HT-29 (cell line): ENCODE measurements around the gene DCLK2. TPM values are rescaled to one million over a fixed set of nuclear protein-coding genes. Genes with fewer than 3 reads are reported as not detected.

Experiments
- DNase-seq: peaks from one replicate; pipeline ENCODE4 v3.0.0-alpha.2; 2015; ENCODE audit warnings: low spot score
- total RNA-seq: library from RNA; depleted of rRNA; stranded (reverse); fragments of >200 nt; shearing (Covaris generic); gene quantifications from 2 replicates; pipeline ENCODE4 v1.2.3, GENCODE V29; 2014

Gene DCLK2
- total RNA-seq, 1 experiment from 2014 or later: not detected

DNA sequence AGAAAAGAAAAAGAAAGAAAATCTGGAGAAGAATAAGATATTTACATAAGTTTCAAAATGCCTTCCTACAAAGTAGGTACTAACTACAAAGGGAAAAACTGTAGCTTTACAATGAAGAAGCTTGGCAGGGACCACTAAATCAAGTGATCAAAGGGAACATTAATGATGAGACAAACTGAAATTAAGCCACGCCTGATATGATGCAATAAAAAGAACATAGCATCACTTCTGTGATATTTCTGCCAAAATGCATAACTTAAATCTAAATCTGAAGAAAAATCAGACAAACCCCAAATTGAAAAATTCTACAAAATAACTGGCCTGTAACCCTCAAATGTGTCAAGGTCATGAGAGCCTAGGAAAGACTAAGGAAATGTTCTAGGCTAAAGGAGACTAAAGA, 8.9 kb upstream of the DCLK2 start:
- DNase-seq: no peak

DNA sequence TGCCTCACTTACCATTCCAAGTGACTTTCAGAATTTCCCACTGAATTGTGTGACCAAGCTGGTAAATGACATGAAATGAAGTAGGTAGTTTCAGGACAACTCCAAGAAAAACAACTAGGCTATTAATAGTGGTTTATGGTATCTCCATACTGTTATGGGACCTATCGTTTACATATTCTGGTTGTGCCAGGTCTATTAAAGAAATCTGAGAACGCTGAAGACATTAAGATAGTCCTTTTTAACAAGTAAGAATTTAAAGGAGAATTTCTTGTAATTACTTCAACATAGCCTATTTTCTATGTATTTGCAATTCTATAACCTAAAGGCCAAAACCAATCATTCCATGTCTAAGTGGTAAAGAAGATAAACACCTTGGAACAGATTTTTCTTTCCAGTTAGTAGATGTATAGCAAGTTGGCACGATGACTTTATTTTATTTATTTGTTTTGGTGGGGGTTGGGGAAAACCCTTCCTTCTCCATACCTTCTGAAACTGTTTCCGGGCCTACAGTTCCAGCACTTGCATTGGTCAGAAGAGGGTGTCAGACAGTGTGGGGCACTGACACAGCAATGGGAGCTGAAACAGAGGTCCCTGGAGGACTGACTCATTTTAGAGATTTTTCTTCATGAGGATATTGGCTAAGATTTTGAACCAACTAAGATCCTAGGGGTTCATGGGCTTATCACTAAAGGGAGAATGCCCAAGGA, 7.6 kb upstream of the DCLK2 start:
- no peak for DNase-seq

DNA sequence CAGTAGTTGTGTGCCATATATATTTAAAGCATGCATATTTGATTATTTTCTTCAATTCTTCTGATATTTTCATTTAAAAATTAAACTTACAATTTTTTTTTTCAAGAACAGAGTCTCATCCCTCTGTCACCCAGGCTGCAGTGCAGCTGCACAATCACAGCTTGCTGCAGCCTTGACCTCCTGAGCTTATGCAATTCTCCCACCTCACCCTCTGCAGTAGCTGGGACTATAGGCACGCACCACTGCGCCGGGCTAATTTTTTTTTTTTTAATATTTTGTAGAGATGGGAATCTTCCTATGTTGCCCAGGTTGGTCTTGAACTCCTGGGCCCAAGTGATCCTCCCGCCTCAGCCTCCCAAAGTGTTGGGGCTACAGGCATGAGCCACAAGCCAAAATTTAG, 5.8 kb upstream of the DCLK2 start:
- DNase-seq: no peak

DNA sequence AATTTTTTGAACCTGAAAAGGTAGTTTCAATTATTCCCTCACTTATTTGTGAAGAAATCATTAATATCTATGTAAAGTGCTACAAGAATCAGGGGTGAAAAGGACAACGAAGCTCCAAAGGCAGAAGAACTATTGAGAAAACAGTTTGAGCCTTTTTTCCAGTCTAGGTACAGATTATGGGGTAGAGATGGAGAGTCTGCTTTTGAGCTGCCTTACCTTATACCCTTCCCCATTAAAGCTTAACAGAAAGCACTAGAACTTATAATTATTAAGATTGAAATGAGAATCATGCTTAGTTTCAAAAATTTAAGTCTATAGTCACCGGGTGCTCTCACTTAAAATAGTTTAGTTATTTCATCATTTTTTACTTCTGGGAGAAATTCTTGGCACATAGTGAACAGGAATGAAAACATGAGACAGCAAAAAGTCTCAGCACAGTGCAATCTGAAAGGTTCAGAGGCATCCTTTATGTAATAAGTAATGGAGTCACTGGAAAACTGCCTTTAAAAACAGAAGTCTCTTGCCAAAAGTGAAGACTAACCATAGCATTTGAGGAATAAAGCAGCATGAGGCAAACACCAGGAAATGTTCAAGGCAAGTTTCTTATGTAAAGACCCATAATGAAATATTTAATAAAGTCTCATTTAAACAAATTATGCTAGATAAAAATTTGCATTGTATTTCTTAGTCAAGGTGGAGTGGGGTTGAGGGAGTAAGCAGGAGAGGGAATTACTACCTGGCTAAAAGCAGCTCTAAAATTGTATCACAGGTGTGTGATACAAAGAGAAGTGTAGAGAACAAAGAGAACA, 5.1 kb upstream of the DCLK2 start:
- DNase-seq: no peak

DNA sequence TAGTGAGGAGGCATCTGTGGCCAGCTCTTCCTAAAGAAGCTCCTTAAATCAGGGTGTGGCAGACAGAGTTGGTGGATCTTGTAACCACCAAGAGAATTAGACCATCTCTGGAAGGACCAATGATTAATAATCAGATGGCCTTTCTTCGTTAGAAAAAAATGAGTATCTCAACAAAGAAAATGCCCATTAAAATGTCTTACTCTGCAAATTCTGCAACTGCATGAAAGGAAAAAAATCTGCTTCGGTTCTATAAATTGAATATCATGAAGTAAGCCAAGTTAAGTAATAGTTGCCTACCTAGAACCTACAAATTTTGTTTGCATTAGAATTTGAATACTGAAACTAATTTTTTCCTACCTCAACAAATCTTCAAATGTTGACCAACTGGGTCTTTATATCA, 4.2 kb upstream of the DCLK2 start:
- DNase-seq: no peak

DNA sequence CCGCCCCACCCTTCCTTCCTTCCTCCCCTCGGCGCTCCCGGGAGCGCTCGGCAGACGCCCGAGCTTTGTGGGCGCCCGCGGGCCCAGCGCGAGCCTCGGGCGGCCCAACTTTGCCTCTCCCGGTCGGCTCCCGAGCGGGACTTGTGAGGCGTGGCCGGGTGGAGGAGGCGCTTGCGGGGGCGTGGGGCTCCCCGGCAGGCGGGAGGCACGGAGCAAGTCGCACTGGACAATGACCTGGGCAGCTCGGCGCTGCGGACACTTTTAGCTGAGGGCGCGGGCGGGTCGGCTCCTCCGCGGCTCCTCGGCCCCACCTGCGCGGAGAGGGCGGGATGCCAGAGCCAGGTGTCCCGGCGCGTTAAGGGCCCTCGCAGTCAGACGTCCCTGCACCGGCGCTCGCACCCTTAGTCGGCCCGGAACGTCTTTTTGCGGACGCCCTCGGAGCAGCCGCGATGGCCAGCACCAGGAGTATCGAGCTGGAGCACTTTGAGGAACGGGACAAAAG, 385 bp downstream of the DCLK2 start:
- DNase-seq: no peak

DNA sequence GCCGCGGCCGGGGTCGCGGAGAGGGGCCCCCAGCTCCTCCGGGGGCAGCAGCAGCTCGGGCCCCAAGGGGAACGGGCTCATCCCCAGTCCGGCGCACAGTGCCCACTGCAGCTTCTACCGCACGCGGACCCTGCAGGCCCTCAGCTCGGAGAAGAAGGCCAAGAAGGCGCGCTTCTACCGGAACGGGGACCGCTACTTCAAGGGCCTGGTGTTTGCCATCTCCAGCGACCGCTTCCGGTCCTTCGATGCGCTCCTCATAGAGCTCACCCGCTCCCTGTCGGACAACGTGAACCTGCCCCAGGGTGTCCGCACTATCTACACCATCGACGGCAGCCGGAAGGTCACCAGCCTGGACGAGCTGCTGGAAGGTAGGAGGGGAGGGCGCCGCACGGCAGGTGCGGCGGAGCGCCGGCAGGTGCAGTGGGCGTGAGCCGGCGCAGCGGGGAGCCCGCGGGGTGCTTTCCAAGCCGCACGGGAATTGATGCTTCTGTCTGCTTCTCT, 886 bp downstream of the DCLK2 start:
- no peak for DNase-seq

DNA sequence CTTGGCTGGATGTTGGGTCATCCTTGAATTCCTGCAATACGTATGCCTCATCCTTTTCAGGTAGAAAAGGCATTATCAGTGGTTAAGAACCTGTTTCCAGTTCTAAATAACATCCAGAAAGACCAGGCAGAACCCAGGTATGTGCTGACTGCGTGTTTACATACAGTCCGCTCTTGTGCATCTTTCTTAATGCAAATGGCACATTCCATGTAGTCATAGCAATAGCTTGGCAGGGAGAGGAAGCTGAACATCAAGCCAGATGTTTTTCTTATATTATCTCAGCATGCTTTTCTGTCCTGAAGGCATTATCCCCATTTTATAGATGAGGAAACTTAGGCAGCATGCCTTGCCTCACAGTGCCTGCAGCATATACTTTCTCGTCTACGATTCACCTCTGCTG, 2.1 kb downstream of the DCLK2 start:
- no peak for DNase-seq

DNA sequence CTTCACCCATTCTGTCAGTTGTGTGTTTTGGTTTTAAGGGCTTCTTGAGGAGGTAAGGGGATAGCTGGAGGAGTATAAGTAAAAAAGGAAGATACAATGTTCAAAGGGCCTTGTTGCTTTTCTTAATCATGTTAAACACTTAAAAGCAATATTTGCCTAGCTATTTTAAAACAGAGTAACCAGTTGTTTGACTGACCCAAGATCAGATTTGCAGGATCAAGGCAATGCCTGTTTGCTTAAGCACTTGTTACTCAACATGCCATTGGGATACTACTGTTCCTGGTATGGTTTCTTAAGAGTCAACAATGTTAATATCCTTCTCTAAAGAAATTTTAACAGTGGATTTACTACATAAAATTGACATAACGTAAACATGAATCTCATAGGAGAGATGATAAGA, 2.6 kb downstream of the DCLK2 start:
- no peak for DNase-seq

DNA sequence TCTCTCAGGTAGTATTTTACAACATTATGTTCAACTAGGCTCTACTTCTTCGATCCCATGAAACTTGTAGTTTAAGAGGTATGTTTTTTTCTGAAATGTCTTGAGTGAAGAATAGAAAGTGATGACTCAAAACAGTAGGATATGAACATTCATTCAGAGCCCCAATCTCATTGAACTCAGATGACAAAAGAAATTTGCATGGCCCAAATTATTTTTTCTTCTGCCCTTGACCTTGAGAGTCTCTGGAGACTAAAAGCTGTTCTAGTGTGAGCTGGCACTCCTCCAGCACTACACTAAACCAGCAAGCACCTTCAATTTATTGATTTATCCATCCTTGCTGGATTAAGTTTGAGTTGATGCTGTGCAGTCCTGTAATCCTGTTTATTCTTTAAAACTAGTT, 4.0 kb downstream of the DCLK2 start:
- DNase-seq: no peak

DNA sequence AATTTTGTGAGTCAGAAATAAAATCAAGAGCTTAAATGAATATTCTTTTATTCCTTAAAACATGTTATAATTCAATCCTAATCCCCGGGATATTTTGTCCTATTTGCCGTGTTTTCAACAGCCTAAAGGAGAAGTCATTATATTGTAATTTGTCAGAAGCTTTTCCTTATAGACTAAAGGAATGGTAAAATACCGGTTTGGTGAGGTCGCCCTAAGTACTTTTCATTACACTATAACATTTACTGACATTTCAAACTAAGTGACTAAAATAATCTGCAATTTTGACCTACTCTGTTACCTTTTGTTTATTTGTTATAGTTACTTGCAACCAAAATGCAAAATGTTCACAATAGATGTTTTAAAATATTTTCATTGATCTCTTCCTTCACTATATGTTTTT, 8.8 kb downstream of the DCLK2 start:
- DNase-seq: no peak

DNA sequence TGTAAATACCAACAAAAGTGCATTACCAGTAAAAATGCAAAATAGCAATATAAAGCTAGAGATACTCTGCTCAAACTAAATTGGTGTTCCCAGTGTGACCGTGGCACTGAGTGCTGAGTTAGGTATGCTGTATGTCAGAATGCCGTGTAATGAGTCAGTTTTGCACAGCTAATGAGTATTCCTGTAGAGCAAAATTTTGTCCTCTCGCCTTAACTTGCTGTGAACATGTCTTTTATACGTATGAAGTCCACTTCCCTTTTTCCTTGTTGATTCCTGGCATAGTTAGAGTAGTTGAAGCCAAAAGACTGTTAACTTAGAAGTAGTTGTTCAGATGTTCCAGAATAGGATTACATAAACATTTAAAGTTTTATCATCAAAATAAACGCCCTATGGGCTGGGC, 11.5 kb downstream of the DCLK2 start:
- DNase-seq: no peak

DNA sequence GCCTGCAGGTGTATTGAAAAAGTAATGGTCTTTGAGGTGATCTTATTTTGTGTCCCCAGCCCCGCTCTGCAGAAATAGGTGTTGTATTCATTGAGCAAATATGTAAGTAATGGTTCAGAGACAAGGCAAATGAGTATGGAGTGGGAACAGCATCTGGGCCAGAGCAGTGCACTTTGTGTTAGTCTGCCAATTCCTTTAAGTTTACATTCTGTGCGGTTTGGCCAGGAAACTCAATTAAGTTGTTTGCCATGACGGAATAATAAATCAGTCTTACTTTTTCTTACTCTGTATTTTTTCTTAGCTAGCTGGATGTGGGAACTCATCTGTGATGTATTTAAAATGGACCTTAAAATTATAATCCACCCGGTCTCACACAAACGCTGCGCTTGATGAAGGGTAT, 12.6 kb downstream of the DCLK2 start:
- no peak for DNase-seq

DNA sequence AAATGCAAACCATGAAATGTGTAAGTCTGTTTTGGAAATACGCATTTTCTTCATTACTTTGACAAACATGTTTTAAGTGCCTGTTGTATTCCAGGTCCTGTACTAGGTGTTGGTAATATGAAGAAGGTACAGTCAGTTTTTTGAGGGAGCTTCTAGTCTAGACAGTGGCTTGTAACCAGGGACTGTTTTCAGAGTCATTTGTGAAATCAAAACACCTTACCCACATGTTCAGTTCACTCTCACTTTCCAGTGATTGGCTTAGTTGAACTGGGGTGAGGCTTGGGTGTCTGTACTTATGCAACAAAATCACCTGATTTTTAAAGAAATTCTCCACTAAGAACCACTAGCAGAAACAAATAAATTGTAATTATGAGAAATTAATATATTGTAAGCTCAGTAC, 16.4 kb downstream of the DCLK2 start:
- DNase-seq: no peak

DNA sequence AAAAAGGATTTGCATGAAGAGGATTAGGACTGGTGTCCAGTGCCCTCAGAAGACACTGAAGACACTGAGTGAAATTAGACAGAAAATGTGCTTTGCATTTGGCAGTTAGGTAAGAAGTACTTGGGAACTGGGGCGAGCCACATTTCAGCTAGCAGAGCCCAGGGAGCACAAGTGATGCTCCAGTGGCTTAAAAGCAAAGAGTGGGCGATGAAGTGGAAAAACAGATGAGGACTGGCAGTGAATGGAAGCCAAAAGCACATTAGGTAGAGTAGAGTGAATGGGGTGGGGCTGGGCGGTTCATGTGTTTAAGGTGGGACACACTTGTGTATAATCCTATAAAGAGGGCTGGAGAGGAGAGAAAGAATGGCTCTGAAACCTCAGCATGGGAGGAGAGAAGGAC, 18.4 kb downstream of the DCLK2 start:
- DNase-seq: no peak

DNA sequence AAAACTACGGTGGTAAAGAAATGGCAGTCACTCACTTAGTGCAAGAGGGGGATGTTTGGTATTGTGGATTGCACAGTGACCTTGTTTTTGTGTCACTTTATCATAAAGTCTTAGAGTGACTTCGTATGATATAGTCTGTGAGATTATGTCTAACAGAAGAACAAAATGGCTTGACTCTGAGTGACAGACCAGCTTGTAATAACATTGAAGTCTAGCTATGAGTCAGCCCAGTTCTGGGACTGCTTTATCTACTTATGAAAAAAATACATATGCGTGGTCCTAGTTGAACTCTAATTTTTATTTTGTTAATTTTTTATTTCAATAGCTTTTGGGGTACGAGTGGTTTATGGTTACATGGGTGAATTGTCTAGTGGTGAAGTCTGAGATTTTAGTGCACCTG, 20.0 kb downstream of the DCLK2 start:
- no peak for DNase-seq

DNA sequence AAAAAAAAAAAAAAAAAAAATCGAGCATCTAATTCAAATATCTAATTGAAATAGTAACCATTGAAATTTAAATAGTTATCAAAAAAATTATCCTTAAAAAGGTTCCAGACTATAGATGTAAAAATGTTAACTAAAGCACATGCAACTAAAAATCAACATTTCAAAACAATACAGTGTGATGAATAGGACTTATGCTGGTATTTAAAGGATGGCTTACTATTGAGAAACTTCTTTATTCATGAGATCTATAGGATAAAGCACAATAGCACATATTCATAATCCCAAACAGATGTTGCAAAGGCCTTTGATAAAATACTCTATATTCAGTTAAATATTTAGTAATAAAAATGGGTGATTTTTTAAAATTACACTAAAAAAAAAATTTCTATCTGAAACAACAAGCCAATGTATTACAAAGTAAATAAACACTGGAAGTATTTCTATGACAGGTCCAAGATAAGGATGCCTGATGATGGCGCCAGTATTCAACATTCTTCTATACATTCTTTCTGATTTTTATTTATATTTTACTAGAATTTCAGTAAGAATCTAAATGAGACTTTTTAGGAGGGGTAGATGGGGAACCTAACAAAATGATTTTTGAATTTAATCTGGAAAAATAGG, 26.3 kb downstream of the DCLK2 start:
- DNase-seq: no peak

DNA sequence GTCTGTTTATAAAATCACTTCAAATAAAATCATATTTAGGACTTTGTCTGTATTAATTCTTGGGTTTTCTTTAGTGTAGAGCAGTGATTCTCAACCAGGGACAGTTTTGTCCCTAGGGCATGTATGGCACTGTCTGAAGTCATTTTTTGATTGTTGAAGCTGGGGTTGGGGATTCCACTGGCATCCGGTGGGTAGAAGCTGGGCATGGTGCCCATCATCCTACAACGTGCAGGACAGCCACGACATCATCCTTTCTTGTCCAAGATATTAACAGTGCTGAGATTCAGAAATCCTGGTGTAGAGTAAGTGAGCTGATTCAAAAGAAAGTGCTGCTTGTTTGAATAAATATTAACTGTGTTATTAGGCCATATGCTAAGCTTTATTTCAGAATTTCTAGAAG, 28.6 kb downstream of the DCLK2 start:
- no peak for DNase-seq

DNA sequence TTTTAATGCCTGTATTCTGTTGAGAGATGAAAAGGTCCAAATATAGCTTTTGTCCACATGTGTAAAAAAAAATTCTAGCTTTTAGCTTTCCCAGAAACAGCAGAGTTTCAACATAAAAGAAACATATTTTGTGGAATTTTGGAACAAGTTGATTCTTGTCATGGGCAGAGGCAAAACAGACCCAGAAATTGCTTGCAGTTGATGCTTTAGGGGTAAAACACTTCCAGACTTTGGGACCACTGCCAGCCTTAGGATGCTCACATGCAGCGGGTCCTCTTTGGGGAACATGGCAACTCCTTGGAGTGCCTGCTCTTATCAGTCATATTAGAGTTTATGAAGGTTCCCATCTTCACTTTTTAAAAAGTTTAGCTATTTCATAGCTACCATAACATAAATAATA, 30.4 kb downstream of the DCLK2 start:
- DNase-seq: no peak

DNA sequence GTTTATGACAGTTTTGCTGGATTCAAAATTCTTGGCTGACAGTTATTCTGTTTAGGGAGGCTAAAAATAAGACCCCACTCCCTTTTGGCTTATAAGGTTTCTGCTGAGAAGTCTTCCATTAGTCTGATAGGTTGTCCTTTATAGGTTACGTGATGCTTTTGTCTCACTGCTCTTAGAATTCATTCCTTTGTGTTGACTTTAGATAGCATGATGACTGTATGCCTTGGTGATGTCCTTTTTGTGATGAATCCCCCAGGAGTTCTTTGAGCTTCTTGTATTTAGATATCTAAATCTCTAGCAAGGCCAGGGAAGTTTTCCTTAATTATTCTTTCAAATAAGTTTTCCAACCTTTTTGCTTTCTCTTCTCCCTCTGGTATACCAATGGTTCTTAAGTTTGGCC, 36.4 kb downstream of the DCLK2 start:
- DNase-seq: no peak

DNA sequence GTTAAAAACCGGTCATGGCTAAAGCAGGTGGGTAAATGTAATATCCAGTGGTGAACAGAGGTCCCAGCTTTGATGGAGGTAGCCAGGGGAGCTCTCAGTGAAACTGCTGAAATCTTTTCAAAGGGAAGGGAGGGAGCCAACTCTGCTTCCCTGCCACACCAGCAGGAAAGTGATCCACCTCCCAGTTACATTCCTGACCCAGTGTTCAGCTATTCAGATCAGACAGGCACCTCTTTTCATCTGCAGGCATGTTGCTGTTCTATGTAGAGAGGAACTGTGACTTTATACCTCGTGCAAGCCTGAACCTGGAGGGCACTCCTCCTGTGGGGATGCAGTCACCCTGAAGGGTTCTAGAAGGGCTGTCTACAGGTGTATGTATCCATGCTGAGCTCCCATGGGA, 37.6 kb downstream of the DCLK2 start:
- no peak for DNase-seq

DNA sequence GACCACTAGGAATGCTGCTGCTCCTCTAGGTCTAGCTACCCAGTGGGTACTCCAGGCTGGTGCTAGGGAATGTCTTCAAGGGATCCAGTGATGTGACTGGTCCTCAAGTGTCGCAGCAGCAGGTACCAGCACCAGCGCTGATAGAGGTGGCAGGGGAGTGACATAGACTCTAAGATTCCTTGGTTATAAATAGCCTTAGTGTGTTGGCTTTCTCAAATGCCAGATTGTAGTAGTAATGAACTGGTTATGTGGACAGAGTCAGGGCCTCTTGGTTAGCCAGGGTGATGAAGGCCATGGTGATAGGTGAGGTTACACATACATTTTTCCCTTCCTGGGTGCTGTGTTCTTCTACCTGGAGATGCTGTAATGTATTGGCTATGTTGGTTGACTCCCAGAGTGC, 38.3 kb downstream of the DCLK2 start:
- no peak for DNase-seq

DNA sequence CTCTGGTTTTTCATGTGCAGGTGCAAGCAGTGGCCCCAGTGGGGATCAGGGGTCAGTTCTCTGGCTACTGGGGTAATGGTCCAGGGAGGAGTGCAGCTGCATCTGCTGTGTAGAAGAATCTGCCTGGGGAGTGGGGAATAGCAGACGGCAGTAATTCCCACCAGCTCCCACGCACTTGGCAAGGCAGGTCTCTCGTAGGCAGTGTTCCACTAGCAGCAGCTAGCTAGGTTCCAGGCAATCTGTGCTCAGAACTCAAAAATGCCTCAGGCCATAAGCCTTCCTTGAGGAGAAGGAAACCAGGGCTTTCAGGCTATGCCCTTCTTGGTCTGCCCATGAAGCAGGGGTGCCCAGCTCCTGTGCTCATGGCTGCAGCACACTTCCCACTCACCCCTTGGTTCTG, 38.8 kb downstream of the DCLK2 start:
- DNase-seq: no peak
